WTC11 (cell line): ENCODE measurements around the gene MYOCOS.

Experiments
- ATF6 ChIP-seq: sonication (generic); formaldehyde crosslinking; IDR thresholded peaks from 2 replicates; pipeline ENCODE4 v1.8.1; 2023; ENCODE audit warnings: mild to moderate bottlenecking, missing genetic modification reagents
- CBFB ChIP-seq: sonication (generic); formaldehyde crosslinking; IDR thresholded peaks from 2 replicates; pipeline ENCODE4 v1.8.1; 2022; ENCODE audit warnings: mild to moderate bottlenecking, low read depth, missing genetic modification reagents
- CTCF ChIP-seq: fragments of 200-600 bp; IDR thresholded peaks from 2 replicates; pipeline ENCODE4 v1.8.0; 2022; ENCODE audit warnings: antibody characterized with exemption
- JUN ChIP-seq: sonication (generic); formaldehyde crosslinking; IDR thresholded peaks from 2 replicates; pipeline ENCODE4 v1.8.0; 2023; ENCODE audit warnings: mild to moderate bottlenecking, missing genetic modification reagents
- MXD4 ChIP-seq: fragments of 250-450 bp; sonication (Bioruptor Pico); IDR thresholded peaks from 2 replicates; pipeline ENCODE4 v1.8.0; 2021; ENCODE audit warnings: mild to moderate bottlenecking, moderate library complexity, borderline replicate concordance
- NFYB ChIP-seq: sonication (generic); formaldehyde crosslinking; conservative IDR thresholded peaks from 2 replicates; pipeline ENCODE4 v1.8.0; 2022; ENCODE audit warnings: low read depth, missing genetic modification reagents
- NR2C2 ChIP-seq: sonication (generic); formaldehyde crosslinking; IDR thresholded peaks from 2 replicates; pipeline ENCODE4 v1.8.0; 2022; ENCODE audit warnings: mild to moderate bottlenecking, missing genetic modification reagents
- RELA ChIP-seq: sonication (generic); formaldehyde crosslinking; IDR thresholded peaks from 2 replicates; pipeline ENCODE4 v1.8.1; 2022; ENCODE audit warnings: missing genetic modification reagents, mild to moderate bottlenecking, borderline replicate concordance
- ZNF232 ChIP-seq: sonication (generic); formaldehyde crosslinking; IDR thresholded peaks from 2 replicates; pipeline ENCODE4 v1.8.0; 2022; ENCODE audit warnings: mild to moderate bottlenecking, missing genetic modification reagents
- ZNF317 ChIP-seq: sonication (generic); formaldehyde crosslinking; IDR thresholded peaks from 2 replicates; pipeline ENCODE4 v1.8.1; 2023; ENCODE audit warnings: low read depth, mild to moderate bottlenecking, moderate library complexity, missing genetic modification reagents, borderline replicate concordance

GRCh38 chr1:171590022-171590421 is 32.0 kb upstream of the MYOCOS start:
- no peak for TF ChIP-seq CTCF
- no peak for TF ChIP-seq NFYB (CRISPR knock-in tag)
- no peak for TF ChIP-seq ATF6
- no peak for TF ChIP-seq RELA (CRISPR knock-in tag)
- no peak for TF ChIP-seq JUN
- no peak for TF ChIP-seq ZNF232 (CRISPR knock-in tag)
- TF ChIP-seq NR2C2: no peak
- no peak for TF ChIP-seq MXD4
- TF ChIP-seq CBFB (CRISPR knock-in tag): no peak
- TF ChIP-seq ZNF317 (CRISPR knock-in tag): no peak
